GM12801 (cell line): ENCODE measurements around the gene RSPH6A.

Experiments
- CTCF ChIP-seq: IDR thresholded peaks from one replicate; pipeline ENCODE4 v1.5.1; 2011; ENCODE audit warnings: control low read depth; ENCODE audit not compliant: insufficient read length; ENCODE audit errors: extremely low read depth

RSPH6A gene

GRCh38 chr19:45757695-45758094, 57.4 kb downstream of the RSPH6A start:
- no peak for TF ChIP-seq CTCF

DNA sequence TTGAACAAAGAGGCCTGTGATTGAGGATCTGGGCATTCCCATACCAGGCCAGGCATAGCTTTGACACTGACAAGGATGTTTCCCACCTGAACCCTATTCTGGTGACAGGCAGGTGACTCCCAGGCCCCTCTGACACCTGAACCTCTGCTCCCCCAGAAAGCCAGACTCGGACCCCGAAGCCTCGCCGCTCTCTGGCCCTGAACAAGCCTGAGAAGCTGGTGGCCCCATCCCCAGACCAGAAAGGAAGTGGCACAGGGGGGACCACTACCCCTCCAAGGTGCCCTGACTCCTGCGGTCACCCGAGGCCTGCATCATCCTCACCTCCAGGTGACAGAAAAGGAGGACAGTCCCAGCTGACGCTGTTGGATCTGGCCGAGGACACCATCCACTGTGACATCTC, 60.8 kb downstream of the RSPH6A start:
- no peak for TF ChIP-seq CTCF

DNA sequence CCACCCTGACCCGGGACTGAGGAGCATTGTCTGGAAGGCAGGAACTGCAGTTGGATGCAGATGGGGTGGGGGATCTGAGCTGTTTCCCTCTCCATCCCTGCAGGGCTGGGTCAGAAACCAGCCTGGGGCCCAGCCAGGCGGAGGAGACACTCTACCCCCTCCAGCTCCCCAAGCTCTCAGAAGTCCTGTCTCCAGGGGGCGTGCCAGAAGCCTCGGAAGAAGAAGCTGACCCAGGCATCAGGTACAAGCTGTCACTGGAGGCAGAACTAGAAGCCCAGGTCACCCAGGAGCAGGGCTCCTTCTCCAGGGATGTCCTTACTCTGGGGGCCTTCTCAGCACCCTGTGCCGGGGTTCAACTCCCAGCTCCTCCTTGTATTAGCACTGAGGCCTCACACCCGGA, 61.6 kb downstream of the RSPH6A start:
- TF ChIP-seq CTCF: no peak

DNA sequence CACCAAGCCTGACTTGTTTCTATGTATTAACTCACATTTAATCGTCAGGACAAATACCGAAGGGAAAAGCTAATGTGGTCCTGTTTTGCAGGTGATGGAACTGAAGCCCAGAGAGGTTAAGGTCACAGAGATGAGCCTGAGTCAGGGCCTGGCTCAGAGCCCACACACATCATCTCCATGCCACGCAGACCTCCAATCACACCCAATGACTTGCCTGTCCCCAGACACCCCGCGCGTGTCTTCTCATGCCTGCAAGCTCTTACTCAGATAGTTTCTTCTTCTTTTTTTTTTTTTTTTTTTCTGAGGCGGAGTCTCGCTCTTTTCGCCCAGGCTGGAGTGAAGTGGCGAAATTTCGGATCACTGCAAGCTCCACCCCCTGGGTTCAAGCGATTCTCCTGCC, 62.5 kb downstream of the RSPH6A start:
- no peak for TF ChIP-seq CTCF

DNA sequence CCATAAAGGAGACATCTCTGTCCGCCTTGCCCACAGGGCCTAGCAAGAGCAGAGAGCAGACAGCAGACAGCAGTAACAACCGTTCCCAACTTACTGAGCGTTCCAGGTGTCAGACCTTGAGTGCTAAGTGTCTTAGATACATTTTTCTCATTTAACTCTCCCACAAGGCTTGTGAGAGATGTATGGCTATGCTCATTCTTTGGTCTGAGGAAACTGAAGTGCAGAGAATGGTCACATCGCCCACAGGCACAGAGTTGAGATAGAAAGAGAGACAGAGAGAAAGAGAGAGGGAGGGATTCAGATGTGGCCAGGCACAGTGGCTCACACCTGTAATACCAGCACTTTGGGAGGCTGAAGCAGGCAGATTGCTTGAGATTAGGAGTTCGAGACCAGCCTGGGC, 67.6 kb downstream of the RSPH6A start:
- TF ChIP-seq CTCF: no peak

DNA sequence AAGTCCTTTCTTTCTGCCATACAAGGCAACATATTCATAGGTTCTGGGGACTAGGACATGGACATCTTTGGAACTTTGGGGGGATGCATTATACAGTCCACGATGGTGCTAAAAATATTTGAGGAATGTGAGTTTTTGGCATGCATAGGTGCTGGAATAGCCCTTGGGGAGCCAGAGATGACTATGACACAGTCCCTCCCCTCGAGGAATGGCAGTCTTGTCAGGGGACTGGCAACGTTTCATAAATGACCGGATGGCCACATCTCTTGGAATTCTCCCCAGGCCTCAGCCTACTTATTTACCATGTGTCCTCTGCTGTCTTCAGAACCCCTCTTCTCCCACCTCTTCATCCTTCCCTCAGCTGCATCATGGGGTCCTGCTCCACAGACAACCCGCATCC, 68.2 kb downstream of the RSPH6A start:
- TF ChIP-seq CTCF: no peak
